ENCODE measurements around the gene PREX1.
"Not testable (repeated sequence)": the region's sequence is repeated elsewhere in the genome, so short reads cannot be mapped to it uniquely, and the experiment has no call there.

The PREX1 gene

DNA sequence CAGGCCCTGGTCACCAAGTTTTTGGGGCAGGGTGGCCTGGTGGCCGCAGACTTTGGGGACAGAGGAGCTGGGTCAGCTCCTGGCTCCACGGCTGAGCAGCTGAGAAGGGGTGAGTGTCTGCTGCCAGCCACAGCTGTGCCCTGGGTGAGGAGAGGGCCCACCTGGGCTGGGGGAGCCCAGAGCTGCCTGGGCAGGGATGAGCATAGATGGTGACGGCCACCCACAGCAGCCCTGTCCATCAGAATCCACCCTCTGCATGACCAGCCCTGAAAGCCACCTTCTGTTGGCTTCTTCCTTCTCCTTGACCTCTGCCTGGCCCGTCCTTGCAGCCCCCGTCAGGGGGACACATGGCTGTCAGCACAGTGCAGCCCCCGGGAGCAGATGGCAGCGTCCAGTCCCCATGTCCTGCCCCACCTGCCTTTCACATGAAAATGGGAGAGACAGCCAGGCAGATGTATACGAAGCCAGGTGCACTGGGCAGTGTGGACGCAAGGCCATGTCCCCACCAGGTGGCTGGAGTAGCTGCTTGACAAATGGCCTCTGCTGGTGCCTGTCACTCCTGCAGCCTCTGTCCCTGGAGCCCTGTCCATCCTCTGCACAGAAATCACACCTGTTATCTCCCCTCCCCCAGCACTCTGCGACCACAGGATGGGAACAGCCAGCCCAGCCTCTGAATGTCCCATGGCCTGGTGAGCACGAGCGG, 220.8 kb downstream of the PREX1 start:
- Mint-ChIP-seq H3K4me1 (peaks cover 16% of the 10 kb centered on the region), H3K9me3 (no peaks in the 10 kb centered on the region), H3K36me3 (ENCODE audit: low read depth) (no peaks in the 10 kb centered on the region), H3K27ac (no peak overlapping the region), H3K27me3 (no peaks in the 10 kb centered on the region), H3K4me3 (no peak overlapping the region)
- DNase-seq (no peak), ATAC-seq (no peak)

DNA sequence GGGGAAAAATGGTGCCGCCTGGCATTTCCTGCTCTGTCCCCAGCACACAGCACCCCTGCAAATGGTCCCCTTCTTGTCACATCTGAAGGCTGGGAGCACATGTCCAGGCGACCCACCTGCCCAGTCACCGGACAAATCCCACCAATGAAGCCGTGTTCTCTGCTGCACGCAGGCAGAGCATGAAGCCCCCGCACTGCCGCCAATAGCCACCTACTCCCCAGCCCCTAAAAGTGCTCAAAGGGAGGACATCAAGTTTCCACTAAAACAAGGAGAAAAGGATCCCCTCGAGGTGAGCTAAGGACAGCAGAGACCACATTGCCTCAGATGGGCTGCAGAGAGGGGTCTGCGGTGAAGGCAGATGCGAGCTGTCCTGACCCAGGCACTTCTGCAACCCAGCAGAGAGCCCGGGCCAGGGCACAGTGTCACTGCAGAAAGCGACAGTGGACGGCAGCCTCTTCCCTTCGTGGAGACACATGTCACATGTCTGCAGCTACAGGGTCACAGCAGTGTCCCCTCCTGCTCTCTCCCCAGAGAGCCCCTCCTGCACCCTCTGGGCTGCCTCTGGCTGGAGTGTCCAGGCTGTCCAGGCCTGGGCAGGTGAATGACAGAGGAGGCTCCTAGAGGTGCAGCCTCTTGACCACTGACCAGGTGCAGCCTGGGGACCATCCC, 221.5 kb downstream of the PREX1 start:
- H3K9me3 Mint-ChIP-seq: no peaks in the 10 kb centered on the region
- H3K27ac Mint-ChIP-seq: no peak overlapping the region
- H3K4me3 Mint-ChIP-seq: no peak overlapping the region
- peaks cover 16% of the 10 kb centered on the region for H3K4me1 Mint-ChIP-seq
- no peaks in the 10 kb centered on the region for H3K36me3 Mint-ChIP-seq (ENCODE audit: low read depth)
- H3K27me3 Mint-ChIP-seq: no peaks in the 10 kb centered on the region
- no peak for DNase-seq
- no peak for ATAC-seq

DNA sequence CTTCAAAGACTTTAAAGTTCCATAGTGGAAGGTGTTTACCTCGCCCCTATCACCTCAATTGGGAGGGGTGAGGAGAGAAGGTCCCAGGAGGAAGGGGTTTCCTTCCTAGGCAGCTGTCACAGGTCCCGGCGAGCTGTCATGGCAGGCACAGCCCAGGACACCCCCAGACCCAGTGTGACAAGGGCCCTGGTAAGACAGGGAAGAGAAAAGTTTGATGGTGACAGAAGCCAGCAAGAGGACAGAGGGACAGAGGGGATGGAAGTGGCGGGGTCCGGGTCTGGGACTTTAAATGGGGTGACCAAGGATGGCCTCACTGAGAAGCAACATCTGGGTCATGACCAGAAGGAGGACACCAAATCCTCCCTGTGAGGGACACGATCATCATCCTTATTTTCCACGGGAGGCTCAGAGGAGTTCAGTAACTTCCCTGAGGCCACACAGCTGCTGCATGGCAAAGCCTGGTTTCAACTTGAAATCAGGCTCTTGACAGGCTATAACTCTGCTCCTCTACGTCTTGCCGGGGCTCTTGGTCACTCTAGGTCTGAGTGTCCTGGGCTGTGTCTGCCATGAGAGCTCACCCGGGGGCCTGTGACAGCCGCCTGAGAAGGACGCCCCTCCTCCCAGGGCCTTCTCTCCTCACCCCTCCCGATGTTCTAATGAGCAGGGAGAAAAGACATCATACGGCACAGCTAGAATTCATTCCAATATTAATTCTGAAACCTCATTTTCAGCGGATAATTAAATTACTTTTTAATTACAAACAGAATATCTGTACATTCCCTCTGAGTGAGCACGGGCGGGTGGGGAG, 222.2 kb downstream of the PREX1 start:
- no peaks in the 10 kb centered on the region for H3K27me3 Mint-ChIP-seq
- ATAC-seq: no peak
- H3K27ac Mint-ChIP-seq: no peak overlapping the region
- H3K36me3 Mint-ChIP-seq (ENCODE audit: low read depth): no peaks in the 10 kb centered on the region
- H3K4me1 Mint-ChIP-seq: peaks cover 13% of the 10 kb centered on the region
- DNase-seq: no peak
- H3K9me3 Mint-ChIP-seq: no peaks in the 10 kb centered on the region
- no peak overlapping the region for H3K4me3 Mint-ChIP-seq

DNA sequence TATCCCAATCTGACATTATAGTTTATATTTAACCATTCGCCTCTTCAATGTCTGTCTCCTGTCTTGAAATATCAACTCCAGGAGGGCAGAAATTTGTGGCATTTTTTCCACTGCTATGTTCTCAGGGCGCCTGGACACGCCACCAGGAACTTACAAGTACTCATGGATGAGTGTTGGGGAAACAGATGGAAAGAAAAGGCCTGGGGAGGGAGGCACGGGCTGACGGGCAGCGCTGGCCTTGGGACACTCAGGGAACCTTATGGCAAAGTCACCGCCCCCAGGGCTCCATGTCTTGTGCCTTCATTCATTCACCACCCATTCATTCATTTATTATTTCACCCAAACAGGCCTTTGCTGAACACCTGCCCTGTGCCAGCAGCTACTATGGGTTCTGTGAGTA, 222.9 kb downstream of the PREX1 start:
- H3K27ac Mint-ChIP-seq: no peak overlapping the region
- peaks cover 8% of the 10 kb centered on the region for H3K4me1 Mint-ChIP-seq
- H3K27me3 Mint-ChIP-seq: no peaks in the 10 kb centered on the region

DNA sequence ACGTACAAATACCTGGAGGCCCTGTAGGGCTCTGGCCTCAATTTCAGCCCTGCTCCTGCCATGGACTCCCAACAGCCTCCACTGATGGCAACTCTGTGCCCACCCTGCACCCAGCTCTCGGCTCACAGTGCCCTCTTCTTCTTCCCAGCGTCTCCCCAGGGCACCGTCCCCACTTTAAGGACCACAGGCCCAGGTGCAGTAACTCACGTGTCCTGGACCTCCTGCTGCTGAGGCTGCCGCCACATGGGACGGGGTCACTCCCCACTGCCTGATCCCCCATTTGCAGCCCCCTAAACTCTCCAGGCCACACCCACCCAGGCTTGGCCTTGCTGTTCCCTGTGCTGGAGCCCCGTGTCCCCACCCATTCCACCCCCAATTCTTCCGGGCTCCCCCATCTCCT, 223.4 kb downstream of the PREX1 start:
- DNase-seq (no peak), ATAC-seq (no peak)
- H3K4me1 Mint-ChIP-seq: peaks cover 3% of the 10 kb centered on the region
- H3K27ac Mint-ChIP-seq: no peak overlapping the region
- H3K27me3 Mint-ChIP-seq: no peaks in the 10 kb centered on the region
- H3K4me3 Mint-ChIP-seq: no peak overlapping the region
- H3K36me3 Mint-ChIP-seq (ENCODE audit: low read depth): no peaks in the 10 kb centered on the region
- no peaks in the 10 kb centered on the region for H3K9me3 Mint-ChIP-seq

More for the DNA sequence above, 222.9 kb downstream of the PREX1 start:
- no peaks in the 10 kb centered on the region for H3K9me3 Mint-ChIP-seq
- no peaks in the 10 kb centered on the region for H3K36me3 Mint-ChIP-seq (ENCODE audit: low read depth)
- no peak overlapping the region for H3K4me3 Mint-ChIP-seq
- DNase-seq (no peak), ATAC-seq (no peak)

DNA sequence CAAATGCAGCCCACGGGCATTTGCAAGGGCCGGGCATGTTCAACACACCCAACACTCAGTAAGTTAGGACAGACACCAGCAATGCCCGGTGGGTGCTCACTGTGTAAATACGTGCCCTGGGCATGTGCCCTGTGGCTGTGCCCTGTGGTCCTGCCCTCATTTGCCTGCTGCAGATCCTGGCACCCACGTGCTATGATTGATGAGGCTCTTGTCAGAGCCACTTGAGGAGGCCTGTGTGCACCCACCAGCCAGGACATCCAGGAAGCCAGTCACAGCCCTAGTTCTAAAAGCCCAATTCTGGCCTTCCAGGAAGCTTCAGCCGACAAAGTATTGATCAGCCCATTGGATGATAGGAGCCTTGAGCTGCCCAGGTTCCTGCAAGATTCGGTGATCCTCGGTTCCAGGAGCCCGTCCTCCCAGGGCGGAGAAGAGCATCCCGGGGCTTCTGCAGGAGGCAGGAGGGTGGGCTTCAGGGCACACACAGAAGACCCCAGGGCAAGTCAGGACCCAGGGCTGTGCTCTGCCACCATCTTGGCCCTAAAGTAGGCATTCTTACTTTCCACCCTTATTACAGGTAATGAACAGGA, 223.9 kb downstream of the PREX1 start:
- Mint-ChIP-seq H3K4me3 (no peak overlapping the region), H3K27me3 (no peaks in the 10 kb centered on the region)

DNA sequence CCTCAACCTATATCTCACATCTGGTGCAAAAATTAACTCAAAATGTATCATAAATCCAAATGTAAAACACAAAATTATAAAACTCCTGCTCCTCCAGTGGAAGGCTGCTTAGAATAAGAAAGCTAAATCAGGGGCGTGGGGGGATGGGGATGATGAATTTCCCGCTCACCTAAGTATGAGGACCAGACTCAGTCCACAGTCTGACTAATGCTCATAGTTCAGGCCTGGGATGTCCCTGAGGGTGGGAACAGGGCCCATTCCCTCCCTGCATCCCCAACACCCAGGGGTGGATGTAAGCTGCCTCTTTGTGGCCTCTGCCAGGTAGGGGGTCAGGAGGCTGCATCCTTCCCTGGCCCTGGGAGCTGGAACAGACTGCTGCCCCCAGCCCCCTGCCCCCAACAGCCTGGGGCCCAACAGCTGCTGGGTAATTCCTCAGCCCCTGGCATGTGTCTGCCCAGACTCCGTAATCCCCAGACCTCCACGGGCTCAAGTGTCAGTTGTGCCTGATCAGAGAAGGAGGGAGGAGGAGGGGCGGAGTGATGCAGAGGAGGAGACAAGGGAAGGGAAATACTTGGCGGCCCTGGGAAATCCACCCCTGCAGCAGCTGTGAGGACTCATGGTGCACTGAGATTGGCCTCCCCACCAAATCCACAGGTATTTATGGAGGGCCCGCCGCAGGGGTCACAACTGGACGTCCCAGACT, 224.5 kb downstream of the PREX1 start:
- H3K27me3 Mint-ChIP-seq: no peaks in the 10 kb centered on the region
- H3K27ac Mint-ChIP-seq: no peak overlapping the region
- no peak overlapping the region for H3K4me3 Mint-ChIP-seq
- ATAC-seq: no peak
- no peaks in the 10 kb centered on the region for H3K9me3 Mint-ChIP-seq
- no peak for DNase-seq
- no peaks in the 10 kb centered on the region for H3K4me1 Mint-ChIP-seq
- no peaks in the 10 kb centered on the region for H3K36me3 Mint-ChIP-seq (ENCODE audit: low read depth)

More for the DNA sequence above, 223.9 kb downstream of the PREX1 start:
- ATAC-seq (no peak), DNase-seq (no peak)
- H3K4me1 Mint-ChIP-seq: no peaks in the 10 kb centered on the region
- H3K36me3 Mint-ChIP-seq (ENCODE audit: low read depth): no peaks in the 10 kb centered on the region
- no peaks in the 10 kb centered on the region for H3K9me3 Mint-ChIP-seq
- no peak overlapping the region for H3K27ac Mint-ChIP-seq

DNA sequence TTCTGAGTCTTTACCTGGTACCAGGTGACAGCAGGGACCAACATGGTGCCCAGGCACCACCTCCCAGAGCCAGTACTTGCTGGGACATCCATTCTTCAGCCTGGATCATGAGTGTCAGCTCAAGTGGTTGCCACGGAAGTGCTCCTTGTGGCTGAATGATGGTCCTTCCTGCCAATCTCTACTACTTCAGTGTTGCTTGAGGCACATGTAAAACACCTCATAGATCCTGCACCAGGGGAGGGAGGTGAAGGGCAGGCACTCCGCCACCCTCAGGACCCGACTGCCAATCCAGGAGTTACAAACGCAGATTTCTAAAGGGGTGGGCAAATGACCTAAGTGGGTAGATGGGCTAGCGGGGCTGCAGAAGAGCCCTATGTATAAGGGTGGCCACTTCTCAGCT, 226.0 kb downstream of the PREX1 start:
- DNase-seq (no peak), ATAC-seq (no peak)
- no peaks in the 10 kb centered on the region for H3K4me1 Mint-ChIP-seq
- no peak overlapping the region for H3K27ac Mint-ChIP-seq
- peaks cover 6% of the 10 kb centered on the region for H3K27me3 Mint-ChIP-seq
- no peak overlapping the region for H3K4me3 Mint-ChIP-seq
- no peaks in the 10 kb centered on the region for H3K36me3 Mint-ChIP-seq (ENCODE audit: low read depth)
- no peaks in the 10 kb centered on the region for H3K9me3 Mint-ChIP-seq

DNA sequence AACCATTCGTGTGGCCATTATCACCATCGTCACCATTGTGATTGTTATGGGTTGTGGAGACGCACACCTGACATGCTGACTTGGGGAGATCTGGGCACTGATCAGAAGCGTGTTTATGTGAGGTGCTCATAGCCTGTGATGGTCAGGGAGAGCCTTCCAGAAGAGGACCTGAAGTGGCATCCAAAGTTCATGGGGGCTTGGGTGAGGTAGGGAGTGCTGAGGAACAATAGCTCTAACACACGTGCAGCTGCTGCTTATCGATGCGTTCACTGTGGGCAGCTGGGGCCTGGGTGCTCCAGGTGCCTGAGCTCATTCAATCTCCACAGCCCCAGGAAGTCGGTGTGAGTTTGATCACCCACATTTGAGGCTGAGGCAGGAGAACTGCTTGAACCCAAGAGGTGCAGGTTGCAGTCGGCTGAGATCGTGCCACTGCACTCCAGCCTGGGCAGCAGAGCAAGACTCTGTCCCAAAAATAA, 227.3 kb downstream of the PREX1 start:
- H3K4me1 Mint-ChIP-seq: no peaks in the 10 kb centered on the region
- ATAC-seq: no peak
- H3K36me3 Mint-ChIP-seq (ENCODE audit: low read depth): no peaks in the 10 kb centered on the region
- no peaks in the 10 kb centered on the region for H3K9me3 Mint-ChIP-seq
- DNase-seq: no peak
- no peak overlapping the region for H3K27ac Mint-ChIP-seq
- no peak overlapping the region for H3K4me3 Mint-ChIP-seq
- H3K27me3 Mint-ChIP-seq: peaks cover 6% of the 10 kb centered on the region

DNA sequence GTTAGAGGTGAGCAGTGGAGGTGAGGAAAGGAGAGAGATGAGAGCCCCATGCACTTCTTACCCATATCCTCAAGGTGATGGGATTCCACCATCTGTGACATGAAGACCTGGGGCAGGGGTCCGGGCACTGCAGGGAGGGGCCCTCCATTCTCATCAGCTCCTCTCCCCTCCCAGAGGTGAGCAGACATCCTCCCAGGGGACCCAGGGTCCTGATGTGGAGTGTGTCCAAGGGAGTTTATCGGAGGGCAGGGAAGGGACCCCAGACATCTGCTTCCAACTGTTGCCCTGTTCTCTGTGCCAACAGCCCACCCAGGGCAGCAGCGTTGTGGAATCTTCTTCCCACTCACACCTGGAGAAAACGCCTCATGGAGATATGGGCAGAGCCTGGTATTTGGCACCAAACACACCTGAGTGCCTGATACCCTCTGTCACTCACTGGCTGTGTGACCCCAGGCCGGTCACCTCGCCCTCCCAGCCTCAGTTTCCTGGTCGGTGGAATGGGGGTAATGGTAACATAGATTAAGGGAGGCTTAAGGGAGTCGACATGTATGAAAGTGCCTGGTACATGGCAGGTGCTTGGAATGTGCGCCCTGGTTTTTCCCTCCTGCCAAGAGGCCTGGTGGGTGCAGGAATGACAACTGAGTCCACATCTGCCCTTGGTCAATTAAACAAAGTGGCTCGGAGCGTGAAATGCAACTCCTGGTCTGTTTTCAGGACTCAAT, 227.9 kb downstream of the PREX1 start:
- Mint-ChIP-seq H3K4me3 (no peak overlapping the region), H3K27me3 (peaks cover 6% of the 10 kb centered on the region), H3K9me3 (no peaks in the 10 kb centered on the region), H3K27ac (no peak overlapping the region), H3K4me1 (no peaks in the 10 kb centered on the region), H3K36me3 (ENCODE audit: low read depth) (no peaks in the 10 kb centered on the region)
- ATAC-seq (no peak), DNase-seq (no peak)

DNA sequence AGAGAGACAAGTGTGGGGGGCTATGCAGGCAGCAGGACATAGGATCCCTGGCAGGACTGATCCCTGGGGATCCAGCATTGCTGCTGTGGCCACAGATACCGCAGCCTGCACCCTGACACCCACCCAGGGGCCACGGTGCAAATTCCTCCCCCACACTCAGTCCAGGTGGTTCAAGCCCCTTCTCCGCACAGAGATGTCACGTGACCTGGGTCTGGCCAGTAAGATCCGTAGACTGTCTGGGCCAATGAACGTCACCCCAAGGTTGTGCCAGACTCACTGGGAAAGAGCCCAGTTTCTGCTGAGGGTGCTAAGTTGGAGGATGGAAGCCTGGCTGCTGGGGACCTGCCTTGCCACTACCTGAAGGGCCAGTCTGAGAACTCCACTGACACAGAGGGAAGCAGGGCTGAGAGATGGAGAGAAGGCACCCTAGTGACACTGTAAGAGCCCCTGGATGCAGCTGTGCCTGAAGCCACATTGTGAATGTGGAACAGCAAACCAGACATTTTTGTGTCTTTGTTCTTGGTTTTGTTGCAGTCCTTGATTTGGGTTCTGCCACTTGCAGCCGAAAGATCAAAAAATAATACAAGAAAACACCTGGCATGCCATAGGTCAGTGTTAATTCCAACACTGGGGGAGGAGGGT, 228.6 kb downstream of the PREX1 start:
- H3K4me1 Mint-ChIP-seq: no peaks in the 10 kb centered on the region
- DNase-seq (no peak), ATAC-seq (no peak)
- no peak overlapping the region for H3K27ac Mint-ChIP-seq
- peaks cover 6% of the 10 kb centered on the region for H3K27me3 Mint-ChIP-seq
- H3K4me3 Mint-ChIP-seq: no peak overlapping the region
- H3K36me3 Mint-ChIP-seq (ENCODE audit: low read depth): no peaks in the 10 kb centered on the region
- no peaks in the 10 kb centered on the region for H3K9me3 Mint-ChIP-seq

DNA sequence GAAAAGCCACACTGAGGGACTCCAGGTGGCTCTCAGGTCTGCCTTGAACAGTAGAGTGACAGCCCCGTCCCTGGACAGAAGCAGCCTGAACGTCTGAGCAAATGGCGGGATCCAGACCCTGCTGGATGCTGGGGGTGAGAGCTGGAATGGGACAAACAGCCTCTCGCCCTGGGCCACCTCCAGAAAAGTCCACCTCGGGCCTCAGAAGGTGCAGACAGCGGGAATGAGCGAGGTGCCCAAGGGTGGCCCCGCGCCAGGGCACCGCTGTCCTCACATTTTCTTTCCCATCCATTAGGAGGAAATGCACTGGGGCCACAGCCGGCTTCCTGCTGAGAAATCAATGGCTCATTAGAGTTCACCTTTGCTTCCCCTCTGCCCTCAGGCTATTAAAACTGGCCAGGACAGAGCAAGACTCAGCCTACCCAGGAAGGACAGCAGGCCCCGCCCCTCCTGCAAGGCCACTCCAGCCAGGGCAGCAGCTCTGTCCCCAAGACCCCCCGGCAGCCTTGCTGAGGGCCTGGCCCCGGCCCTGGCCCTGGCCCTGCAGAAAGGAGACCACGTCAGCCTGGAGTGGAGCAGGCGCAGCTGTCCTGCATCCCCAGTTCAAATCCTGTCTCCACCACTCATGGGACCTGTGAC, 229.4 kb downstream of the PREX1 start:
- not testable (repeated sequence) for H3K27ac Mint-ChIP-seq; H3K36me3 Mint-ChIP-seq (ENCODE audit: low read depth); H3K4me1 Mint-ChIP-seq; H3K27me3 Mint-ChIP-seq; ATAC-seq; DNase-seq; H3K9me3 Mint-ChIP-seq; H3K4me3 Mint-ChIP-seq
